HuH-7 (cell line): ENCODE results near the gene MBD1.
A peak's percentile ranks its signal among the peaks of the same experiment; 100 is the strongest.
"Not testable (repeated sequence)": the region's sequence is repeated elsewhere in the genome, so short reads cannot be mapped to it uniquely, and the experiment has no call there.

ENCODE experiments used
- DNase-seq: peaks from one replicate; pipeline ENCODE4 v3.0.0; 2011; ENCODE audit warnings: low spot score

Gene MBD1

GRCh38 chr18:50273203-50274043, 7.9 kb downstream of the MBD1 start:
- no peak for DNase-seq

GRCh38 chr18:50272568-50272967, 8.8 kb downstream of the MBD1 start:
- no peak for DNase-seq

GRCh38 chr18:50268022-50268747, 13.1 kb downstream of the MBD1 start:
- peak; percentile 69 for DNase-seq

- DNase-seq = peak; percentile 92
These were observed 15.0 kb downstream of the MBD1 start, which contains the start of gene CFAP53 for GRCh38 chr18:50266248-50266704. Gene CFAP53 (minus strand): TSS chr18:50266495. CDS start chr18:50266404, 91 bp downstream.

GRCh38 chr18:50262977-50263376, 18.3 kb downstream of the MBD1 start:
- no peak for DNase-seq

GRCh38 chr18:50250935-50251334, 30.4 kb downstream of the MBD1 start:
- DNase-seq = no peak

- DNase-seq = no peak
These were observed 31.7 kb downstream of the MBD1 start for GRCh38 chr18:50249576-50249975.

- DNase-seq = no peak
These were observed 33.8 kb downstream of the MBD1 start for GRCh38 chr18:50247561-50247960.

GRCh38 chr18:50241768-50242167, 39.6 kb downstream of the MBD1 start:
- not testable (repeated sequence) for DNase-seq

- no peak for DNase-seq
These were observed 41.2 kb downstream of the MBD1 start for GRCh38 chr18:50240080-50240563.

GRCh38 chr18:50232419-50232818, 48.9 kb downstream of the MBD1 start:
- DNase-seq = no peak

- no peak for DNase-seq
These were observed 49.7 kb downstream of the MBD1 start for GRCh38 chr18:50231621-50232020.

- DNase-seq = not testable (repeated sequence)
These were observed 61.1 kb downstream of the MBD1 start for GRCh38 chr18:50220249-50220648.
